Hematopoietic multipotent progenitor cell treated with erythropoietin and hydrocortisone succinate and interleukin-3 and kit ligand, for 4 days (in vitro differentiated cells): Measurements from ENCODE around the gene PRKAG2.

Source experiments
- DNase-seq: peaks from one replicate; pipeline ENCODE4 v3.0.0-alpha.2; 2015

The PRKAG2 gene

DNA sequence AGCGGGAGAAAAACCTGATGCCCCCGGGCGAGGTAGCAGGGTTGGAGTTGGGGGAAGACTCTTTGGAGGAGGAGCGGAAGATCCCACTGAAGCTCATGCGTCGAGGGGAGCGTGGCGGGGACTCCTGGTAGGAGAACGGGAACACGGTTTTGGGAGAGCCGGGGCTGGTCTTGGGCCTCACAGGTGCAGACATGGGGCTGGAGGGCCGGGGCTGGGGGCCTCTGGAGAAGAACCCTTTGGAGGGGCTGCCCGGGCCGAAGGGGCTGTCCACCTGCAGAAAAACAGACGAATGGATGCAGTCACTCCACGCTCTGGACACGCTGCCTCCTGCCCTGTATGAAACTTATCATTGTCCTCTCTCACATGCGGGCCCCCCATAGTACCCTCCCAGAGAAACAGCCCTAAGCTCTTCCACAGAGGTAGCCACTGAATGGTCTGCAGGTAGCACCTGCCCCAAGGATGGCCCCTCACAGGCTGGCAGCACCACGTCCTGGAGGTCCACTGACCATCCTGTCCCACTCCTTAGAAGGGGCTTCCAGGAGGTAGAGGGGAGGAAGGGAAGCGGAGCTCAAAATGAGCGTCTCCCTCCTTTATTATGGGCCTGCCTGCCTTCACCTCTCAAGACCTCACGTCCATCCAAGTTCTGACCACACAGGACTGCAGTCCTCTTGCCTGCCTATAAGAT, 95.6 kb downstream of the PRKAG2 start:
- DNase-seq: no peak

GRCh38 chr7:151780631-151781030, 96.3 kb downstream of the PRKAG2 start:
- DNase-seq: no peak

GRCh38 chr7:151779678-151780077, 97.2 kb downstream of the PRKAG2 start:
- DNase-seq: no peak

- DNase-seq: no peak
These were observed 97.7 kb downstream of the PRKAG2 start for GRCh38 chr7:151779255-151779654.

GRCh38 chr7:151777908-151778670, 98.8 kb downstream of the PRKAG2 start:
- no peak for DNase-seq

GRCh38 chr7:151777495-151777880, 99.4 kb downstream of the PRKAG2 start:
- no peak for DNase-seq

DNA sequence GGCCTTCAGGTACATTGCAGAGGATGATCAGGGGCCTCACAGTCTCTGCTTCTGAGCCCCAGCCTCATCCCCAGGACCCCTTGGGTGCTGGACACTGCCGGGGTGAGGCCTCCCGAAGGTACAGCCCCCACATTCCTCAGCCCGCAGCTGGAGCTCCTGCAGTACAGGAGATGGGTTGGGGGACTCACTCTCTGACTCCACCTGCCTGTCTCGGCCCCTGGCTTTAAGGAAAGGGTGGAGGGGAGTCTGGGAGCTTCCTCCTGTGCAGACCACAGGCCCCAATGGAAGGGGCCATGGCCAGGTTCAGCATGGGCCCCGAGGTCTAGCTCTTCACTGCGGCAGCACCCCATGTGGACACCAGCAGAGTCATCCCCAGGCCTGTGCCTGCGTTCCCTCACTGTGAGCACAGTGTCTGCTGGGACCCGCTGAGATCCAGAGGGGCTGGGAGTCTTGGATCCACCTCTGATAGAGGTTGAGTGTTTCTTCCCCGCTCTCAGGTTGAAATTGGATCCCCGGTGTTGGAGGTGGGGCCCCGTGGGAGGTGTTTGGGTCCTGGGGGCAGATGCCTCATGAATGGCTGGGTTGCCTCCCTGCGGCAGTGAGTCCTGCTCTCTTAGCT, 99.9 kb downstream of the PRKAG2 start:
- no peak for DNase-seq

GRCh38 chr7:151776446-151776845, 100.5 kb downstream of the PRKAG2 start:
- no peak for DNase-seq

DNA sequence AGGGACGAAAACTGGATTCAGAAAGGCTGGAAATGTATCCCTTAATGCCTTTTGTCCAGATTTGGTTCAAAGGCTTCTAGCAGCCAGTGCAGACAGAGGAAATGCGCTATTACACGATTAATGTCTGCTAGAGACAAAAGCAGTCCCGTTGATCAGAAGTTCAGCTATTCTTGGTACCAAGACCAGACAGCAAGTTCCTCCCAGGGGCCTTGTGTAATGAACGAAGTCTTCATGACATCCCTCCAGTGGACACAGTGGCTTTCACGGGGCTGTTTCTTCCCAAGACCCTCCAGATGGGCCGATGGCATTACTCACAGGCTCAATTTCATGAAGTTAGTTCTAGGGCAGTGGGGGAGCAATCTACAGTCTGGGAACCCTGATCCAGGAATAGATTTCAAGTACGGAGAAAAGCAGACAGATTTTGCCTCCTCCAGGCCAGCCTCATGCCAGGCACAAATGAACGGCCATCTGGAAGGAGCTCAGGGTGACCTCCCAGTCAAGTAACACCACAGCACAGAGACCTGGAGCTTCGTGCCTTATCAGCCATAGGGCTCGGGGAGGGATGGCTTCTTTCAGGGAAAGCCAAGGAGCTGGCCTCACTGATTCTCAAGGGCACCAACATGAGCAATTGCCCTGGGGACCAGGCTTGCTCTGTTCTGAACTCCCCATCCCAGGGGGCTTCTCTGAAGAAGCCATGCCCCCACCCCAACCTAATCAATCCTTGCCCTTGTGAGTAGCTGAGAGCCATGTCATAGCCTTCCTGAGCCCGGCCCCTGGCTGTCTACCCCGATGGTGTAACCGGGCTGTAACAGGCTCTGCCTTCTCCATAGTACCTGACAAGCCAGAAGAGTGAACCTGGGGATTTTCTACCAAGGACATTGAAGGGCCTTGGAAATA, 101.1 kb downstream of the PRKAG2 start:
- no peak for DNase-seq

GRCh38 chr7:151774951-151775350, 102.0 kb downstream of the PRKAG2 start:
- no peak for DNase-seq

GRCh38 chr7:151773797-151774196, 103.1 kb downstream of the PRKAG2 start:
- no peak for DNase-seq

DNA sequence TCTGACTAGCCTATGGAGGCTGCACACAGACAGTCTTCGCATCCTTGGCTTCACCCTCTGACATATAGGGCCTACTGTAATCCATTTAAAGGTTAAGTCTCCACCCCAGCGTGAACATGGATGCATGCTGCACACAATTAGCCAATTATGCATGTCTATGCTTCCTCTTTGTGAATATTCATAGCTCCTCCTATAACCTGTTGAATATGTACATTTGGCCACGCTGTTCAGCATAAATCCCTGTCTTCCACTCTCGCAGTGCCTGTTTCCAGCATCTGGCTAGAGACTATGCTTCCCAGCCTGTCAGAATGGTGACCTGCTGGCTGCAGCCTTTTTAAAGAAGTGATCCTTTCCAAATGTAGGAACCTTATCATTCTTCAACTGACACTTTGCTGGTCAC, 106.7 kb downstream of the PRKAG2 start:
- DNase-seq: no peak

DNA sequence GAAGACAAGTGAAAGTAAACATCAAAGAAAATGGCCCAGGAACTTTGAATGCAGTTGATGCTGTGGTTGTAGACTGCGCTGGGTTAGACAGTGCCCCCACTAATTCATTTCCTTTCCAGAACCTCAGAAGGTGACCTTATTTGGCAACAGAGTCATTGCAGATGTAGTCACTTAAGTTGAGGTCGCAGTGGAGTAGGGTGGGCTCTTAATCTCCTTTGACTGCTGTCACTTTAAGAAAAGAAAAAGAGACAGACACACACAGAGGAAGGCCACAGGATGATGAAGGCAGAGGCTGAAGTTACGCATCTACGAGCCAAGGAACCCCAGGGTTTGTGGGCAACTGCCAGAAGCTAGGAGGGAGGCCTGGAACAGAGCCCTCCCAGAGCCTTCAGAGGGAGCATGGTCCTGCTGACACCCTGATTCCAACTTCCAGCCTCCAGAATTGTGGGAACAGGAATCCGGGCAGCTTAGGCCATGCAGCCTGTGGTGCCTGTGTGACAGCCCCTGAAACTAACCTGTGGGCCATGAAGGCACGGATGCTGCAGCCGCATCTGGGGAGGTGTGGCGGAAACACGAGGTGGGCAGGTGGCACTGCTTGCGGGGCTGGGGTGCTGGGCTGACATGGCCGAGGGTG, 107.6 kb downstream of the PRKAG2 start:
- DNase-seq: peak; percentile 21

GRCh38 chr7:151768805-151769187, 108.1 kb downstream of the PRKAG2 start:
- DNase-seq: no peak

GRCh38 chr7:151767557-151767956, 109.4 kb downstream of the PRKAG2 start:
- no peak for DNase-seq

DNA sequence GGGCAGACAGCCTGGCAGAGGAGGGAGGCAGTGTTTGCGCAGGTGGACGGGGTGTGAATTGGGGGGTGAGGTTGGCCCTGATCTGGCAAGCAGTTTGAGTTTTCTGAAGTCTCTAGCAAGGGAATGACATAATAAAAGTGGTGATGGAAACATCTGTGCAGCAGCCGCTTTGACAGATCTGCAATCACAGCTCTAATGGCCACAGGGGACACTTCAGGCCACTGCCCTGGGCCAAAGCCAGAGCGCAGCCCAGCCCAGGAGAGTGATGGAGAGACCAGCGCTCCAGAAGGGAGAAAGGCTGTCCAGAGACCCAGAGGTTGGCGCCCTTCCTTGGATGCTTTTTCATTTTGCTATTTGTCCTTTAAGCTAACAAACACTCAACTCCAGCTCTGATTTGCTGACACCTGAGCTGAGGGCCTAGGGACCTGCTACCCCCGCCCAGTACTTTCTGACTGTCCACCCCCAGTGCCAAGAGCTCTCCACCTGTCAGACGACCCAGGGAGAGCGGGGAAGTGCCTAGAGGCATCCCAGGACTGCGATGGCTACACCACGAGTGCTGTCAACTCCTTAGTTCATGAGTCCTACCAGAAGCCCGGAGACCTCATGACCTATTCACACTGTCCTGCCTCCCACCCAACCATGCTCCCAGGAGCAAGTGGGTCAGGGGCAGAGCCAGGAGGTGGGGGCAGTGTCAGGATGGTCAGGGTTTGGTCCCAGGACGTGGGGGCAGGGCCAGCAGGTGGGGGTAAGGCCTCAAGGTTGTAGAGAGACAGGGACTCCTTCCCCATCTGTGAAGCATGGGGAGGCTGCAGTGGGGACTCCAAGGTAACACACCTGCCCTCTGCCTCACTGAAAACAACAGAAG, 112.6 kb downstream of the PRKAG2 start:
- no peak for DNase-seq

DNA sequence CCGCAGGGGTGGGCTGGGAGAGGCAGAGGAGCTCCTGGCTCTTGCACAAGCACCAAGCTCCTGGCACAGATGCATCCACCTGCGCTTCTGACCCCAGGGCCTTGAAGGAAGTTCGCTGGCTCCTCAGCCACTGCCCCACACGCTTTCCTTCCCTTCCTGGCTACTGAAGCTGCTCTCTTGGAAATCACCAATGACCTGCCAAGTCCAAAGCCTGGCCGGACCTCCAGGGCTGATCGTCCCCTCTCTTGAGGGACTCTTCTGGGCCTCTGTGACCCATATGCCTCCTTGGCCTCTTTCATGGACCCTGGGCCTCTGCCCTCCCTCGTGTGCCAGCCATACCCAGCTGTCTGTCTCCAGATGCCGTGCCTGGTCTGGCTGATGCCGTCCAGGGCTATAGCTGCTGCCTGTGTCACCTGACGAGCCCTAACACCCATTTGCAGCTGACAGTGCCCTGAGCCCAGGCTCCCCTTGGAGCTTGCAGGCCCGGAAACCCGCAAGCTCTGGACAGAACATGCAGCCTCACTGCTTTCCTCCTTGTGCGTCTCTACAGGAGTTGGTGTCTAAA, 113.4 kb downstream of the PRKAG2 start:
- DNase-seq: no peak

DNA sequence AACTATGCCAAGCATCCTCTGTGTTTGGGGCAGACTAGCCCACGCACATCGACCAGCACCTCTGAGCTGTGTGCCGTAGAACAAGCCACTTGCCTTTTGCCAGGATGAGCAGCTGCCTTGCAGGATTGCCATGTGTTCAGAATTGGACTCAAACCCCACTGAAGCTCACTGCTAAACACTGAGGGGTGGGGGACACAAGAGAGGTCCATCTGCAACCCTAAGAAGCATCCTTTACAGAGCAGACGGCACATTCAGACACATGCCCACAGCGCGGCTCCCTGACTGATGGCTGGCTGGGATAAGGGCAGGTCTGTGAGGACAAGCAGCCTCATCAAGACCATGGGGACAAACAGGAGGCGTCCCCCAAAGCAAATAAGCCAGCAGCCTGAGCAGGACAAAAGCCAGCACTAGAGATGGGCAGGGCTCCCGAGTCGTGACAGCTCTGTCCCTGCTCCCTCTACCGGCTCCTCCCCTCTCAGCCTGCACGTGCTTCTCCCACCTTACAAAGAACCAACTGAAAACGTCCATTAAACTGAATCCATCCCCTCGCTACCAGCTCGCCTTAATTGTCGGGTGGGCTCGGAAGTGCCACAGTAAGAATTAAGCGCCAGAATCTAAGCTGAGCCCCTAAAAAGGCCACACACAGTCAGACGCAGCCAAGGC, 114.2 kb downstream of the PRKAG2 start:
- DNase-seq: no peak

DNA sequence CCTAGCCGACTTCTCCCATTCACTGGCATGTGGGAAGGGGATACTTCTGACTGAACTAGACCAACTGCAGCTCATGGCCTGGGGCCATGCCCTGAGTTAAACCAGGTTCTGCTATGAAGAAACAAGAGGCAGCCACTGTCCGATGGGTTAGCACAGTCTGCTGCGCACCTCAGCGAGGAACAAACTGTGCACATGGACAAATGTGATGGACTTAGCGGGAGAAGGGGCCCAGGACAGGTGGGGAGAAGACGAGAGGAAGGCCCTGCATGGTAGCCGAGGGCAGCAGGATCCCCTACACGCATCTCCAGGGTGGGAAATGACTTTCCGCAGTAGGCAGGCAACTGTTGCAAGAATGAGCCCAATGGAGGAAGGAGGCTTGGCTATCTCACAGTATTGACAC, 115.0 kb downstream of the PRKAG2 start:
- no peak for DNase-seq

DNA sequence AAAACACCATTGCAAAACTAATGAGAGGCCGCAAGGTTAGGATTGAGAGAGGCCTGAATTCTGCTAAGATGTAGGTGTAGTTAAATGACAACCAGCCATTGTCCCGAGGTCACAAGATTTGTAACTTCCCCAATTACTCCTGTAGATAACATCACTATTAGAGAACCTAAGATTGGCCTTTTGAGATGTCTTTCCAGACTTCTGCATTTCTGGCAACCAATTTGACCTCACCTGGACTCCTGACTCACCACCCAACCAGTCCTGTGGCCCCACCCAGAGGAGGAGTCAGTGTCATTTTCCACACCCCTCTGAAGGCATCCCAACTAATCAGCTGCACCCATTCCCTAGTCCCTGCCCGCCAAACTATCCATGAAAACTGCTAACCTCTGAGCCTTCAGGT, 115.7 kb downstream of the PRKAG2 start:
- peak; percentile 40 for DNase-seq

GRCh38 chr7:151759591-151760042, 117.3 kb downstream of the PRKAG2 start:
- peak; percentile 79 for DNase-seq
